Stomach (tissue), 9 donors: Measurements from ENCODE around the gene TSPAN32. TPM values are rescaled to one million over a fixed set of nuclear protein-coding genes. Genes with fewer than 3 reads are reported as not detected.

Experiments used
- DNase-seq, 2 donors: peaks; one replicate each; pipeline versions ENCODE4 v3.0.0 to v3.0.0-alpha.2; 2013 to 2019
- H3K27ac ChIP-seq, 5 donors: fragments of 200-600 bp in 4 of 5; sonication (generic) in 4 of 5; one replicate each; pipeline ENCODE4 v1.5.1; 2013 to 2019; ENCODE audit warnings: mild to moderate bottlenecking in 1 of 5, moderate library complexity in 1 of 5
- H3K27me3 ChIP-seq, 3 donors: fragments of 200-600 bp; sonication (generic); one replicate each; pipeline ENCODE4 v1.5.1; 2017 to 2019; ENCODE audit warnings: mixed run types in 1 of 3
- H3K36me3 ChIP-seq, 4 donors: fragments of 200-600 bp; sonication (generic); 1 replicate in 3 of 4; 2 replicates in 1 of 4; pipeline ENCODE4 v1.5.1; 2016 to 2019
- H3K4me1 ChIP-seq, 4 donors: fragments of 200-600 bp; sonication (generic); one replicate each; pipeline ENCODE4 v1.5.1; 2016 to 2019
- H3K4me3 ChIP-seq, 4 donors: fragments of 200-600 bp; sonication (generic) in 3 of 4; one replicate each; pipeline ENCODE4 v1.5.1; 2016 to 2019; ENCODE audit warnings: mild to moderate bottlenecking in 1 of 4
- H3K9me3 ChIP-seq, 4 donors: fragments of 200-600 bp; sonication (generic); one replicate each; pipeline ENCODE4 v1.5.1; 2016 to 2019
- EP300 ChIP-seq: sonication (generic); formaldehyde crosslinking; IDR thresholded peaks from one replicate; pipeline ENCODE4 v1.6.1; 2017; ENCODE audit warnings: antibody characterized with exemption
- POLR2A ChIP-seq, 4 donors: fragments of 450-650 bp; IDR thresholded peaks; one replicate each; pipeline ENCODE4 v1.6.1; 2016; ENCODE audit warnings: antibody characterized with exemption in 4 of 4, control low read depth in 2 of 4, mild to moderate bottlenecking in 1 of 4, moderate library complexity in 1 of 4
- POLR2AphosphoS5 ChIP-seq, 3 donors: sonication (generic); formaldehyde crosslinking; IDR thresholded peaks; one replicate each; pipeline ENCODE4 v1.6.1; 2016; ENCODE audit warnings: antibody characterized with exemption in 3 of 3
- WGBS, 5 donors: extraction: QIAGEN DNeasy Blood & Tissue Kit in 3 of 5; methylation state at CpG; one replicate each; pipeline versions ENCODE4 v1.1.5 to v1.1.7; 2013 to 2018; 5-methylcytosine and 5-hydroxymethylcytosine counted together
- intact Hi-C: fragments of 100-400 bp; cut with DNase I; formaldehyde crosslinking; loops from one replicate; pipeline ENCODE4 v1.15.1; 2023; ENCODE audit warnings: low total_unique reads
- polyA plus RNA-seq, 3 donors: library from polyadenylated mRNA; stranded (reverse); fragments of 200-250 nt; gene quantifications; one replicate each; pipeline ENCODE4 v1.2.3, GENCODE V29; 2013
- total RNA-seq, 5 donors: library from RNA; depleted of rRNA; stranded (reverse); fragments of >200 nt; gene quantifications; one replicate each; pipeline versions ENCODE4 v1.1.0 to v1.2.3, GENCODE V29; 2014 to 2016
- TF ChIP-seq, protein P1 (sequence below), 7 experiments: fragments of 450-650 bp in 4 of 7; fragments of 200-600 bp in 3 of 7; sonication (generic) in 3 of 7; IDR thresholded peaks; one replicate each; pipeline ENCODE4 v1.5.1; 2016 to 2019; ENCODE audit warnings: antibody characterized with exemption in 7 of 7, control low read depth in 2 of 7, mild to moderate bottlenecking in 1 of 7
- donor health status: healthy with polysubstance abuse.
- donor health status: Bipolar disorder and iron deficiency.
- donor health status: healthy.

Gene TSPAN32
- total and polyA plus RNA-seq, 8 donors, result 1.1 to 9.0 (median 2.3) TPM; not detected in 4

DNA sequence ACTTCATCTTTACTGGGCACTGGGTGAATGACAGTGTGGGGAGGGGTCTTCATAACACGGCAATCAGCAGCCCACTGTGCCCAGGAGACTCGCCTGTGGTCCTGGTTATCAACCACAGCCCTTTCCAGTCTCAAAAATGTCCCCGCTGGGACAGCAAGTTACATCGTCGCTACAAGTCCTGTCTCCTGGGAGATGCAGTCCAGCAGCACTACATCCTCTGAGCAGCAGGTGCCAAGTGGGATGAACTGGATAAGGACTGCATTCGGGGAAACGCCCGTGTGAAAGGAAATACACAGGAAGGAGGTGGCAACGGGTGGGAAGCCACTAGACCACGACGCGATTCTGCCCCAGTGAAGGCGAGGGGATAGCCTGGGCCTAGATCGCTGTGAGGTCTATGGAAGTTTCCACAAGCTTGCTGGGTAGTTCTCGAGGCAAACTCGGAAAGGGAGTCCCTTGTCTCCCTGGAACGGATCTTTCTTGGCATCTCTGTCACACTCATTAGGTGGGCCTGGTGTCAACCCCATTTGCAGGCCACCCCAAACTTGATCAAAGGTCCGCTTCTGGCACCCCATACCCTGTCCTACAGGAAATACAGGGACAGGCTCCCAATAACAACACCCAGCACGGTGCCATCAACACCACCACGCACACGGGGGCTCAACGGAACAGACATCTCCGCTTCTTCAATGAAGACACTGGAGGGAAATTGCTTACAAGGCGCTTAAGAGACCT, 35.8 kb upstream of the TSPAN32 start:
- TF ChIP-seq, protein P1, sequence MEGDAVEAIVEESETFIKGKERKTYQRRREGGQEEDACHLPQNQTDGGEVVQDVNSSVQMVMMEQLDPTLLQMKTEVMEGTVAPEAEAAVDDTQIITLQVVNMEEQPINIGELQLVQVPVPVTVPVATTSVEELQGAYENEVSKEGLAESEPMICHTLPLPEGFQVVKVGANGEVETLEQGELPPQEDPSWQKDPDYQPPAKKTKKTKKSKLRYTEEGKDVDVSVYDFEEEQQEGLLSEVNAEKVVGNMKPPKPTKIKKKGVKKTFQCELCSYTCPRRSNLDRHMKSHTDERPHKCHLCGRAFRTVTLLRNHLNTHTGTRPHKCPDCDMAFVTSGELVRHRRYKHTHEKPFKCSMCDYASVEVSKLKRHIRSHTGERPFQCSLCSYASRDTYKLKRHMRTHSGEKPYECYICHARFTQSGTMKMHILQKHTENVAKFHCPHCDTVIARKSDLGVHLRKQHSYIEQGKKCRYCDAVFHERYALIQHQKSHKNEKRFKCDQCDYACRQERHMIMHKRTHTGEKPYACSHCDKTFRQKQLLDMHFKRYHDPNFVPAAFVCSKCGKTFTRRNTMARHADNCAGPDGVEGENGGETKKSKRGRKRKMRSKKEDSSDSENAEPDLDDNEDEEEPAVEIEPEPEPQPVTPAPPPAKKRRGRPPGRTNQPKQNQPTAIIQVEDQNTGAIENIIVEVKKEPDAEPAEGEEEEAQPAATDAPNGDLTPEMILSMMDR (IDR thresholded peaks at IDR 0.05), result no peak
- no peak for TF ChIP-seq EP300
- no peak for TF ChIP-seq POLR2AphosphoS5 (IDR thresholded peaks at IDR 0.05)
- no peak for TF ChIP-seq POLR2A (IDR thresholded peaks at IDR 0.05)
- peak; percentile 10 to 18 for DNase-seq
- 67 to 79% (median 77%) methylated on average over 23 to 24 of the region's 24 CpGs for WGBS, 5 donors
- H3K27me3 ChIP-seq, result peaks cover 10 to 54% (median 27%) of the 10 kb centered on the region in 3 donors
- peaks cover 24 to 40% (median 33%) of the 10 kb centered on the region in 4 donors for H3K4me1 ChIP-seq
- no peak overlapping the region for H3K4me3 ChIP-seq
- H3K9me3 ChIP-seq, result no peaks in the 10 kb centered on the region
- no peaks in the 10 kb centered on the region for H3K36me3 ChIP-seq
- H3K27ac ChIP-seq, result peak overlapping the region in 2 of 5 donors; percentile 38 to 77
- intact Hi-C loops, result no loop called here

DNA sequence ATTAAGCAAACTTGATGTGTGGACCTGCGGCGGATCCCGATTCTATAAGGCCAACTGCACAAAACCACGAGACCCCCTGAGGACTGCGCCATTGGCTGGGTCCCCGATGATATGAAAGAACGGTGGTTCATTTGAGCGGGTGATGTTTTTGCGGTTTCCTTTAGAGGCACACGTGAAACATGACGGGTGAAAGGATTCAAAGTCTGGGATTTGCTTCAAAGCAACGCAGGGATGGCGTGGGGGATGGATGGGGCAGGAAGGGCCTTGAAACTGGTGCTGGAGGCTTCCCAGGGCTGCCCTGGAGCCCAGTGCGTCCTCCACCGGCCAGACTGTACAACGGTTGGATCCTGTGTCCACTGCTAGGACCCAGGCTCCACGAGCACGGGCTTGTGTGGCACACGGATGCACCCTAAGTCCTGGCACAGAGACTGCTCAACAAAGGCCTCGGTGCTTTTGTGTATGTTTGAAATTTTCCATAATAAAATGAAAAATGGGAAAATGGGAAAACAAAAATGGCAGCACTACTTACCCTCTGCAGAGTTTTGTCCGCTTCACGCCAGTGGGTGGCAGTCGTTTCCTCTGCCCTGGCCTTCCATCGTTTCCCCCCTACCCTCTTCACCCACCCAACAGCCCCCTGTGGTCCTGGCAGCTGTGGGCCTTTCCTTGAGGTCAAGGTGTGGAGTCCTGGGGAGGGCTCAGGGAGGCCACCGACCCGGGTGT, 35.1 kb upstream of the TSPAN32 start:
- WGBS, 5 donors, result 85 to 96% (median 95%) methylated on average over 26 of the region's 26 CpGs
- TF ChIP-seq, protein P1 (IDR thresholded peaks at IDR 0.05), result no peak
- no peak for TF ChIP-seq POLR2A (IDR thresholded peaks at IDR 0.05)
- TF ChIP-seq POLR2AphosphoS5 (IDR thresholded peaks at IDR 0.05), result no peak
- TF ChIP-seq EP300, result no peak
- Histone ChIP-seq H3K4me3 (no peak overlapping the region), H3K27me3 (peaks cover 12 to 55% (median 34%) of the 10 kb centered on the region in 3 donors), H3K9me3 (no peaks in the 10 kb centered on the region), H3K27ac (peak overlapping the region in 1 of 5 donors; percentile 87), H3K4me1 (peaks cover 25 to 44% (median 36%) of the 10 kb centered on the region in 4 donors), H3K36me3 (no peaks in the 10 kb centered on the region)
- intact Hi-C loops, result no loop called here
- DNase-seq, result no peak

DNA sequence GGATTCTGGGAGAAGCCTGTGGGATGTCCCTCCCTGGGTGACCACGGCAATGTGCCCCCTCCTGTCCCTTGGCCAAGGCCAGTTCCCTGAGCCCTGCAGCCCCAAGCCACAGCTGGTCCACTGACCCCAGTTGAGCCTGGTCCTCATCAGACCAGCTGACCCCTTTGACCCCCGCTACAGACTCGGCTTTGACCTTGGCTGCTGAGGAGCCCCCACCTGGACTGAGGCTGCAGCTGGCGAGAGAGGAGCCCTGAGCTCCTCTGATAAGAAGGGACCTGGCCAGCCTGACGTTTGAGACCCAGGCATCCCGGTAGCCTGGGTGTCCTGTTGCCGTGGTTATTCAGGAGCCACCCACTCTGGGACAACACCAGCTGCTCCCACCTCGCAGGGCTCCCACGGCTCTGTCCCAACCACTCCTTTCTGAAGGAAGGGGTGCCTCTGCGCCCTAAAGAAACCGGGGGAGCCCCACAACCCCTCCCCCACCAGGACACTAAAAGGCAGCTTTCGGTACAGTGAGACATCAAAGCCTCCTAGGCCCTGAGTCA, 34.4 kb upstream of the TSPAN32 start:
- WGBS, 5 donors, result 66 to 84% (median 74%) methylated on average over 9 to 12 of the region's 12 CpGs
- intact Hi-C loops, result no loop called here
- peaks cover 12 to 55% (median 41%) of the 10 kb centered on the region in 3 donors for H3K27me3 ChIP-seq

More for the DNA sequence above, 34.4 kb upstream of the TSPAN32 start:
- no peak for TF ChIP-seq EP300
- TF ChIP-seq POLR2AphosphoS5 (IDR thresholded peaks at IDR 0.05), result no peak
- no peak for TF ChIP-seq POLR2A (IDR thresholded peaks at IDR 0.05)
- TF ChIP-seq, protein P1 (IDR thresholded peaks at IDR 0.05), result no peak
- Histone ChIP-seq H3K27ac (peak overlapping the region in 1 of 5 donors; percentile 87), H3K36me3 (no peaks in the 10 kb centered on the region), H3K9me3 (no peaks in the 10 kb centered on the region), H3K4me1 (peaks cover 25 to 44% (median 36%) of the 10 kb centered on the region in 4 donors), H3K4me3 (no peak overlapping the region)
- peak in 1 of 2 donors; percentile 28 for DNase-seq
